HG02623 (cell line): ENCODE data around the gene COLEC11.
"Not testable (repeated sequence)": the region's sequence is repeated elsewhere in the genome, so short reads cannot be mapped to it uniquely, and the experiment has no call there.

ENCODE experiments used
- ATAC-seq: cut with Tn5 transposase; IDR thresholded peaks from one replicate; pipeline ENCODE4 v1.9.1; 2021; ENCODE audit warnings: moderate library complexity; ENCODE audit not compliant: unreplicated experiment

Gene COLEC11

DNA sequence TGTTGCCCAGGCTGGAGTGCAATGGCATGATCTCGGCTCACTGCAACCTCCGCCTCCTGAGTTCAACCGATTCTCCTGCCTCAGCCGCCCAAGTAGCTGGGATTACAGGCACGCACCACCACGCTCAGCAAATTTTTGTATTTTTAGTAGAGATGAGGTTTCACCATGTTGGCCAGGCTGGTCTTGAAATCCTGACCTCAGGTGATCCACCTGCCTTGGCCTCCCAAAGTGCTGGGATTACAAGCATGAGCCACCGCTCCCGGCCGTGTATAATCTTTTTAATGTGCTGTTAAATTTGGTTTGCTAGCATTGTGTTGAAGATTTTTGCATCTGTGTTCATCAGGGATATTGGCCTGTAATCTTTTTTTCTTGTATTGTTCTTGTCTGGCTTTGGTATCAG lies 24.7 kb downstream of the COLEC11 start:
- ATAC-seq, result not testable (repeated sequence)

DNA sequence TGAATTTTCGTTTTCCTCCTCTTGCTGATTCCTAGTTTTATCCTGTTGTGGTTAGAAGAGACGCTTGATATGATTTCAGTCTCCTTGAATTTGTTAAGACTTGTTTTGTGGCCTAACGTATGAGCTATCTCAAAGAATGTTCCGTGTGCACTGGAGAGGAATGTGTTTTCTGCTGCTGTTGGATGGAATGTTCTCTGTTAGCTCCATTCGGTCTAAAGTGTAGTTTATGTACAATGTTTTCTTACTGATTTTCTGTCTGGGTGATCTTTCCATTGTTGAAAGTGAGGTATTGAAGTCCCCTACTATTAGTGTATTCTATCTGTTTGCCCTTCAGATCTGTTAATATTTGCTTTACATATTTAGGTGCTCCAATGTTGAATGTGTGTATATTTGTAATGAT lies 25.9 kb downstream of the COLEC11 start:
- no peak for ATAC-seq

- ATAC-seq, result no peak
Observed at GRCh38 chr2:3622967-3623366, 28.1 kb downstream of the COLEC11 start.

GRCh38 chr2:3624059-3624794 lies 29.3 kb downstream of the COLEC11 start:
- peak; percentile 72 for ATAC-seq

DNA sequence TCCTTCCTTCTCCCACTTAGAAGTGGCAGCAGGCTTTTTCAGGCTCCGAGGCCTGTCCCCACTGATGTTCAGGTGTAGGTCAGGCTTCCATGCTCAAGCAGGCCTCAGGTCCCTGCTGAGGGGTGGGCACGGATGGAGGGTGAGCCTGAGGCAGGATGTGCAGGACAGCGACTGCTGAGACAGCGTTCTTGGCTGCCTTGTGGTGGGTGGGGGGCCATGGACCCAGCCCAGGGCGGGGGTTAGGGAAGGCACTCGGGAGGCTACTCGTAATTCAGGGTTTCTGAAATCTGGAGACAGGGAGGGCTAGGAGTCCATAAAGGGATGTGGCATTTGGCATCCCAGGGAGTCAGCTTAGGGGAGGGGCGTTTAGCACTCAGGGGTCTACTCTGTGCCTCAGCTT lies 30.3 kb downstream of the COLEC11 start:
- ATAC-seq, result no peak

- no peak for ATAC-seq
Observed at GRCh38 chr2:3626118-3626811, 31.4 kb downstream of the COLEC11 start.

GRCh38 chr2:3626812-3627499 lies 32.0 kb downstream of the COLEC11 start:
- ATAC-seq, result no peak

DNA sequence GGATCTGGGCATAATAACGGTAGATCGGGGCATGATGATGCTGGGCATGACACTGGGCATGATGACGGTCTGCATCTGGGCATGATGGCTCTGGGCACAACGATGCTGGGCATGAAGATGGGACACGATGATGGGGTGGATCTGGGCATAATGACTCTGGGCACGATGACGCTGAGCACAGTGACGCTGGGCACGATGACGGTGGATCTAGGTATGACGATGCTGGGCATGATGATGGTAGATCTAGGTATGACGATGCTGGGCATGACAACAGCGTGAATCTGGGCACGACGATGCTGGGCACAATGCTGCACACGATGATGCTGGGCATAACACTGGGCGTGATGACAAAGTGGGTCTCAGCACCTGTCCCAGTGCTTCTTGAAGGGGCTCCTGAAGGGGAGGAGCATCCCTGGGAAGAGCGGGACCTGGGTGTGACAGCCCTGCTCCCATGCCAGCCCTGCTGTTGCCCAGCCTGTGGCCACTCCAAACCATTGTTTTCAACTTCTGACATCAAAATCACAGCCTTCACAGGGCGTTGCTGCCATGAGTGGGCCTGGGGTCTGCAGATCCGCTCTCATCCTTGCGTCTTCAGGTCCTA lies 32.7 kb downstream of the COLEC11 start:
- no peak for ATAC-seq

- no peak for ATAC-seq
Observed at GRCh38 chr2:3628241-3628679, 33.3 kb downstream of the COLEC11 start.

DNA sequence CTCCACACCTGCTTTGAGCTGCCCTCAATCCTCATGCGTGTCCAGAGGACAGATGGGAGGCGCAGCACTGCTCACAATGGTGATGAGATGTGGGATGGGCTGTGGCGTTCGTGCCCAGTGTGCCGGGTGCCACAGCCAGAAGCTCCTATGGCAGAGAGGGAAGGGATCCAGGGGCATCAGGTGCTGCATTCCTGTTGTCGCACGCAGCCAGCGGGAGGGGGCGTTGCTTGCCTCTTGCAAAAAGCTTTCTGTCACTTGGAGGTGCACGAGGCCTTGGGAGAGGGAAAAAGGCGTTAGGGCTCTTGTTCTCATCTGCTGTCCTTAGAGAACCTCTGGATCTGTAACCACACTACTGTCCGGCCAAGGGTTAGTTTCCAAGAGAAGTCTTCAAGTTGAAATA lies 33.9 kb downstream of the COLEC11 start:
- no peak for ATAC-seq

DNA sequence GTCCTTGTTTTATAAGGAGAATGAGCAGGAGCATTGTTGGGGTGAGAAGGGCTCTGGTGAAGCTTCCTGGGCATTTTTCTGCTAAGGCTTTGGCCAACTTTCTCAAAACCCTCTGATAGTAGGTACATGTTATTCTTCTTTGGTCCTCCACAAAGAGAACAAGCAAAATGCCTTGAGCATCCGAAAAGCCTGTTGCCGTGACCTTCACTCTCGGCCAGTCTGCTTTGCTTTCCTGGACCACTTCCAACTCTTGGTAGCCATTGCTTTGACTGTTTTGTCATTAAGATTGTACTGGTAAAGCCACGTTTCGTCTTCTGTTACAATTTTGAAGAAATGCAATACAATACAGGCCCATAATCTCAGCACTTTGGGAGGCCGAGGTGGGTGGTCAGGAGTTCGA lies 35.7 kb downstream of the COLEC11 start:
- no peak for ATAC-seq

GRCh38 chr2:3631161-3631850 lies 36.4 kb downstream of the COLEC11 start:
- ATAC-seq, result no peak

DNA sequence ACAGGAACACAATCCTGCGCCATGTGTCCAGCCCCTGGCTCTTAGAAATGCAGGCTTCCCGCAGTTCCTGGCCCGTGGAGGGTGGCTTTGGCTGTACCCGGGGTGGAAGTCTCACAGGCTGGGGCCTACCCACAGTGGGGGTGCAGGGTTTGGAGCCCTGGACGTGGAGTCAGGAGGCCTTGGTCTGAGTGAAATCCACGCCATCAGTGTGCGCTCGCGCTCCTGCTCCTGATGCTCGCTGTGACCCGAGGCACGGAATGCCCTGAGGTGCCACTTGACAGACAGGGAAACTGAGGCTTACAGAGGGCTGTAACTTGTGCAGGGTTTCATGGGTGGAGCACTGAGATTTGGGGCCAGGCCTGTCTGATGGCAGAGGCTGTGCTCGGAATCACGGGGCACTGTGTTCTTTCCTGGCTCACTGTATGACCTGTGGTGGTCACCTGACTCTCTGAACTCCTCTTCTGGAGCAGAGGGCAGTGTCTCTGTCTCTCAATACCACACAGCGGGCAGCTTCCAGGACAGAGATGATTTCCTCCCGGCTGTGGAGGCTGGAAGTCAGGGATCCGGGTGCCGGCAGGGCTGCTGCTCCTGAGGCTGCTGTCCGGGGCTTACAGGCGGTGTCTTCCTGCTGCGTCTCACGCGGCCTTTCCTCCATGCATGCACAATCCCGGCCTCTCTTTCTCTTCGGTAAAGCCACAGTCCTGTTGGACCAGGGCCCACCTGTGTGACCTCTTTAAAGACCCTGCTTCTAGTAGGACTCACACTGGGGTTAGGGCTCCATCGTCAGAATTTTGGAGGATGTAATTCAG lies 37.1 kb downstream of the COLEC11 start:
- ATAC-seq, result no peak

DNA sequence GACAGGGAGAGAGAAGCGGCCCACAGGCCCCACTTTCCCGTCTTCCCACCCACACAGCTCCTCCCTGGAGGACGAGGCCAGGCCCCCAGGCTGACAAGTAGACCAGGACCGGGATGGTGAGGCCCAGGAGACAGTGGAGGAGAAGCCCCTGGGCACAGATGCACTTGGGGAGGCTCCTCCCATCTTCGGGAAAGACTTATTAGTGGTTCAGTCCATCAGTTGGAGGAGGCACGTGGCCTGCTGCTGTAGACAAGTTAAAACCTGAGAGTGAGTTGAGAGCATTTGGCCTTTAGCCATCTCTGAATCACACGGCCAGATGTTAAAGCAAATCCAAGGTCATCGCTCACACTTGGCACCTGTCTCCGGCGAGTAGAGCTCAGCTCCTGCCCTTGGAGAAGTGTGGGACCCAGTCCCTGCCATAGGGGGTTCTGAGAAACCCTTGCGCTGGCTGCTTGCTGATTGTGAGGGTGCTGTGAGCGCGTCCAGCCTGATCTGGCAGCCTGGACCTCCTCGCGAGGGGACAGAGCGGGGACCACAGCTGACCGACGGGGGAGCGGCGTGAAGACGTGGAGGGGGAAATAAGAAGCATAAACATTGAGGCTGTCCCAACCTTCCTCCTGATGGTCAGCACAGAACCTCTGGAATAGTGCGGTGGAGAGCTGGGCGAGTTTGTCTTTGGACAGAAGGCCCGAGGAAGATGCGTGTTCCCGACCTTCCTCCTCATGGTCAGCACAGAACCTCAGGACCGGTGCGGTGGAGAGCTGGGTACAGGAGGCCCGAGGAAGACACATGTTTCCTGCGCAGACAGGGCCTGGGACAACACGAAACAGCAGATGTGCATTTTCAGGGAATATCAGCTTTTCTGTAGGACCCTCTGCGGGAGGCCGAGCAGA lies 38.4 kb downstream of the COLEC11 start:
- no peak for ATAC-seq

DNA sequence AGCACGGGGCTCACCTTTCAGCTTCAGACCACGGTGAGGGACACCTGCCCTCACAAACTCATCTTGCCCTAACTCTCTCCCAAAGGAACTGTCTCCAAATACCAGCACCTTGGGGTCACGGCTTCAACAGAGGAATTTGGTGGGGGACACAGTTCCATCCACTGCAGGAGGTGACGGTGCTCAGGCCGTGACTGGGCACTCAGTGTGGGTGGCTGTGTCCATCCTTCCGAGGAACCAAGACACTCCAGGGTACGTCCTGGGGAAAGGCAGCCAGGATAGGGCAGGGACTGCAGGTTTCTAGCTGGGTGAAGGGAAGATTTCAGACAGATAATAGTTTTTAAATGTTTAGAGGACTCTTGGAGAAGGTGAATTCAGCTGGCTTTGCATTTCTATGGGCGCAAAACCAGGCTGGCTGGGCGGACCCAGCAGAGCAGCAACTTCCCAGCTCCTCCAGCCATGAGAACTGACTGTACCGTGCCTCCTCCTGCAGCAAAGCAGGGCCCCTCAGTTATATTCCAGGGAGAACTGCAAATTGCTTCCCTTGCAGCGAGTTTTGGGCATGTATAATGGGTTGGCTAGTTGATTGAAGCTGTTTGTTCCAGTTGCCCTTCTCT lies 39.2 kb downstream of the COLEC11 start:
- no peak for ATAC-seq

- ATAC-seq, result no peak
Observed at GRCh38 chr2:3634596-3635121, 39.7 kb downstream of the COLEC11 start.

DNA sequence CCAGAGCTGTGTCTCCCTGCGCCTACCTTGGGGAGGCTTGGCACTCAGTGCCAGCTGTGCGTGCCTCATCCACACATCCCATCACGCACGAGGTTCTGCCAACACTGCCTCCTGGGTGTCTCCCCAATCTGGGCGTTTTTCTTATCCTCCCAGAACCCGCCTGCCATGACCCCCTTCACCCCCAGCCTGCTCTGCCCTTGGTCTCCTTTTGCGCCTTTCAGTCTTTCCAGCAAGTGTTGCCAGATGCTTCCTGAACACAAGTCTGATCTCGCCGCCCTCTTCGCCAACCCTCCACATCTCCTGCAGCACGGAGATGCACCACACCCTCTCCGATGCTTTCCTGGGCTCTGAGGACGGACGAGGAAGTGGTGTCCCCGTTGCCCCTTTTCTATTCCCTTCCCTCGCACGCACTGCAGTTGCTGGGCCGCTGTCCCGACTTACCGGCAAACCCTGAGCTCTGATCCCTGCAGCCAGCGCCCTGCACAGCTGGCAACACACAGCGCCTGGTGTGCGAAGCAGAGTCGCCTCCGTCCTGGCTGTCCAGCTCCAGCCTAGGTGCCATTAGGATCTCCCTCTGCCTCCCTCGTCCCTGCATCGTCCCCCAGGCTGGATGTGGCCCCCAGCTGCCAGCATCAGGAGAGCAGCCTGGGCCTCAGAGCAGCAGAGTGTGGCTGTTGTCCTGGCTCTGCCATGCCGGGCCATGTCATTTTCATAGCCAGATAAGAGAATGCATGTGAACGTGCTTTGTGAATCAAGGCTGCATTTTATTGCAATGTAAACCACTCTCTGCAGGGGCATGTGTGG lies 40.5 kb downstream of the COLEC11 start:
- ATAC-seq, result no peak

GRCh38 chr2:3635975-3636327 lies 41.0 kb downstream of the COLEC11 start:
- not testable (repeated sequence) for ATAC-seq
